GM18870 (cell line): ENCODE measurements around the gene C5orf34.
"Not testable (repeated sequence)": the region's sequence is repeated elsewhere in the genome, so short reads cannot be mapped to it uniquely, and the experiment has no call there.

Experiments used
- ATAC-seq: cut with Tn5 transposase; IDR thresholded peaks from one replicate; pipeline ENCODE4 v1.9.1; 2021; ENCODE audit warnings: moderate library complexity; ENCODE audit not compliant: unreplicated experiment

Gene C5orf34

GRCh38 chr5:43514471-43514815, 505 bp downstream of the C5orf34 start:
- ATAC-seq, result peak; percentile 24

GRCh38 chr5:43514025-43514424, 923 bp downstream of the C5orf34 start:
- no peak for ATAC-seq

- not testable (repeated sequence) for ATAC-seq
Observed at GRCh38 chr5:43511062-43511461, 3.9 kb downstream of the C5orf34 start.

- ATAC-seq, result no peak
Observed at GRCh38 chr5:43498581-43498980, 16.4 kb downstream of the C5orf34 start.

GRCh38 chr5:43497311-43498104, 17.4 kb downstream of the C5orf34 start:
- ATAC-seq, result no peak

- ATAC-seq, result no peak
Observed at GRCh38 chr5:43491326-43491725, 23.6 kb downstream of the C5orf34 start.

- ATAC-seq, result no peak
Observed at GRCh38 chr5:43486353-43486752, 28.6 kb downstream of the C5orf34 start.

- no peak for ATAC-seq
Observed at GRCh38 chr5:43485406-43485805, 29.5 kb downstream of the C5orf34 start.

- peak; percentile 75 for ATAC-seq
Observed at GRCh38 chr5:43484106-43484849, 30.7 kb downstream of the C5orf34 start.

- peak; percentile 59 for ATAC-seq
Observed at GRCh38 chr5:43483298-43484105, 31.4 kb downstream of the C5orf34 start, which contains the start of gene TMEM267. TSS of gene TMEM267 (minus strand) at chr5:43483865. CDS start at chr5:43453969, 29,896 bp downstream.

GRCh38 chr5:43482490-43483297, 32.3 kb downstream of the C5orf34 start:
- no peak for ATAC-seq

- no peak for ATAC-seq
Observed at GRCh38 chr5:43469671-43470391, 45.1 kb downstream of the C5orf34 start.

GRCh38 chr5:43467100-43467499, 47.8 kb downstream of the C5orf34 start:
- ATAC-seq, result no peak

- not testable (repeated sequence) for ATAC-seq
Observed at GRCh38 chr5:43465455-43465854, 49.5 kb downstream of the C5orf34 start.

GRCh38 chr5:43461066-43461465, 53.9 kb downstream of the C5orf34 start:
- no peak for ATAC-seq

- ATAC-seq, result no peak
Observed at GRCh38 chr5:43456556-43456955, 58.4 kb downstream of the C5orf34 start.

- ATAC-seq, result not testable (repeated sequence)
Observed at GRCh38 chr5:43441575-43441974, 73.4 kb downstream of the C5orf34 start.

- no peak for ATAC-seq
Observed at GRCh38 chr5:43437062-43437660, 77.8 kb downstream of the C5orf34 start.
